K562 (cell line): ENCODE measurements around the gene ALG6.
"Not testable (repeated sequence)": the region's sequence is repeated elsewhere in the genome, so short reads cannot be mapped to it uniquely, and the experiment has no call there.

Source experiments
- CTCF ChIP-seq, 3 experiments: IDR thresholded peaks in 2 of 3; conservative IDR thresholded peaks in 1 of 3; 2 replicates each; pipeline ENCODE4 v1.5.1; 2011 to 2012; ENCODE audit warnings: low read length in 3 of 3, mild to moderate bottlenecking in 3 of 3, control low read depth in 2 of 3, improper control_type of control experiment in 1 of 3, inconsistent platforms in 1 of 3, low read depth in 1 of 3, mixed read lengths in 1 of 3, moderate library complexity in 1 of 3; ENCODE audit not compliant: insufficient read depth in 2 of 3
- EZH2 ChIP-seq: IDR thresholded peaks from 2 replicates; pipeline ENCODE4 v1.6.1; 2012; ENCODE audit warnings: low read depth, mild to moderate bottlenecking, inconsistent platforms, low read length, borderline replicate concordance
- HDAC8 ChIP-seq: fragments of 450-650 bp; IDR thresholded peaks from 2 replicates; pipeline ENCODE4 v1.6.1; 2016; ENCODE audit warnings: mild to moderate bottlenecking, missing genetic modification characterization, moderate library complexity, missing compliant biosample characterization
- IRF2 ChIP-seq: sonication (generic); formaldehyde crosslinking; IDR thresholded peaks from 2 replicates; pipeline ENCODE4 v1.8.1; 2022; ENCODE audit warnings: mild to moderate bottlenecking, missing genetic modification reagents
- MTA2 ChIP-seq: fragments of 450-650 bp; IDR thresholded peaks from 2 replicates; pipeline ENCODE4 v1.6.1; 2016; ENCODE audit warnings: low read depth
- MYNN ChIP-seq, 2 experiments: sonication (generic); formaldehyde crosslinking in 1 of 2; IDR thresholded peaks; 2 replicates each; pipeline versions ENCODE4 v1.5.0 to v1.6.1; 2016 to 2020; ENCODE audit warnings: antibody characterized with exemption in 1 of 2, missing genetic modification reagents in 1 of 2
- POLR2AphosphoS5 ChIP-seq: IDR thresholded peaks from 2 replicates; pipeline ENCODE4 v1.6.1; 2011; ENCODE audit warnings: mild to moderate bottlenecking, low read depth, low read length, moderate library complexity; ENCODE audit not compliant: control insufficient read depth, insufficient read depth
- SMARCA4 ChIP-seq: fragments of 450-650 bp; IDR thresholded peaks from 2 replicates; pipeline ENCODE4 v1.6.1; 2016
- TCF3 ChIP-seq: sonication (generic); formaldehyde crosslinking; IDR thresholded peaks from 2 replicates; pipeline ENCODE4 v1.4.0; 2020; ENCODE audit warnings: mild to moderate bottlenecking, missing genetic modification reagents
- TCFL5 ChIP-seq: fragments of 250-450 bp; sonication (Bioruptor Pico); conservative IDR thresholded peaks from 2 replicates; pipeline ENCODE4 v1.6.1; 2021; ENCODE audit warnings: mild to moderate bottlenecking, moderate library complexity, matching md5 sums
- ZNF217 ChIP-seq: sonication (generic); formaldehyde crosslinking; IDR thresholded peaks from 2 replicates; pipeline ENCODE4 v1.8.0; 2022; ENCODE audit warnings: mild to moderate bottlenecking, missing genetic modification reagents

- not testable (repeated sequence) for TF ChIP-seq ZNF217 (CRISPR knock-in tag); SMARCA4; CTCF (IDR thresholded peaks at IDR 0.05 in 2 of 3, conservative IDR thresholded peaks at IDR 0.05 in 1 of 3; ENCODE audit: insufficient read depth in 2 of 3, low read depth in 1 of 3, low read length in 3 of 3); TCFL5 (CRISPR knock-in tag); EZH2; POLR2AphosphoS5; HDAC8 (tag); MTA2; TCF3 (CRISPR knock-in tag); IRF2 (CRISPR knock-in tag); MYNN (IDR thresholded peaks at IDR 0.05); MYNN (CRISPR knock-in tag; IDR thresholded peaks at IDR 0.05)
These were observed 11.2 kb upstream of the ALG6 start for GRCh38 chr1:63356234-63356633.
